ENCODE measurements around the gene GAL3ST3. TPM values are rescaled to one million over a fixed set of nuclear protein-coding genes. Genes with fewer than 3 reads are reported as not detected.

GAL3ST3 gene
- total and polyA plus RNA-seq, 12 donors: 0.07 to 4.6 (median 2.1) TPM

- TF ChIP-seq CTCF (IDR thresholded peaks at IDR 0.05): no peak
- DNase-seq: no peak
- Histone ChIP-seq H3K4me3 (no peak overlapping the region), H3K27me3 (no peaks in the 10 kb centered on the region), H3K4me1 (peaks cover 7 to 34% (median 23%) of the 10 kb centered on the region in 9 donors), H3K36me3 (peaks cover 0 to 69% (median 45%) of the 10 kb centered on the region in 9 donors), H3K9me3 (no peaks in the 10 kb centered on the region), H3K27ac (no peak overlapping the region)
- intact Hi-C loops (cut with DNase I): no loop called here
- 94 to 96% methylated on average over 7 of the region's 7 CpGs for WGBS, 2 donors
- no peak for ATAC-seq
Measured at GRCh38 chr11:66055021-66055420, 6.1 kb upstream of the GAL3ST3 start.

GRCh38 chr11:66052664-66052982 lies 3.7 kb upstream of the GAL3ST3 start:
- Histone ChIP-seq H3K27me3 (peaks cover 0 to 24% (median 16%) of the 10 kb centered on the region in 7 donors), H3K27ac (peak overlapping the region in 9 of 10 donors; percentile 88 to 97 (median 93)), H3K4me3 (peak overlapping the region; percentile 77 to 100 (median 97)), H3K36me3 (peaks cover 0 to 45% (median 22%) of the 10 kb centered on the region in 9 donors), H3K9me3 (no peaks in the 10 kb centered on the region), H3K4me1 (peaks cover 7 to 47% (median 28%) of the 10 kb centered on the region in 9 donors)
- ATAC-seq: no peak
- 0 to 2% methylated on average over 17 of the region's 17 CpGs for WGBS, 2 donors
- DNase-seq: no peak
- intact Hi-C loops (cut with DNase I): loop anchor here in 2 of 10 donors (2.0 kb wide), 2 partner anchors 16 to 50 kb away; partner anchors contain the start of genes BANF1 (in 1 of the 2) and EIF1AD (in 1 of the 2)
- TF ChIP-seq CTCF (IDR thresholded peaks at IDR 0.05): no peak

GRCh38 chr11:66051766-66052663 lies 3.1 kb upstream of the GAL3ST3 start, which contains the start of gene SF3B2:
Gene SF3B2, plus strand, starts transcription at chr11:66052364. Its CDS starts 21 bp downstream, at chr11:66052385.
- H3K27ac ChIP-seq: peak within 1 kb of the TSS; percentile 51 to 97 (median 92)
- H3K9me3 ChIP-seq: no peaks in the 10 kb centered on the region
- peak within 1 kb of the TSS; percentile 77 to 100 (median 97) for H3K4me3 ChIP-seq
- intact Hi-C loops (cut with DNase I): loop anchor here in 2 of 10 donors (2.0 kb wide), 2 partner anchors 17 to 49 kb away; partner anchors contain the start of genes BANF1 (in 1 of the 2) and EIF1AD (in 1 of the 2)
- WGBS, 2 donors: 0% methylated on average over 84 of the region's 84 CpGs
- H3K4me1 ChIP-seq: peaks cover 7 to 53% (median 31%) of the 10 kb centered on the region in 9 donors
- H3K36me3 ChIP-seq: peaks cover 0 to 39% (median 22%) of the 10 kb centered on the region in 9 donors
- peak; percentile 96 to 99 (median 98) for ATAC-seq
- peak; percentile 96 to 98 for DNase-seq
- TF ChIP-seq CTCF (IDR thresholded peaks at IDR 0.05): peak in 3 of 9 donors; percentile 10 to 17 (median 13)
- H3K27me3 ChIP-seq: peaks cover 0 to 25% (median 17%) of the 10 kb centered on the region in 7 donors

GRCh38 chr11:66051371-66051765 lies 2.4 kb upstream of the GAL3ST3 start:
- WGBS, 2 donors: 31 to 32% methylated on average over 12 of the region's 12 CpGs
- Histone ChIP-seq H3K9me3 (no peaks in the 10 kb centered on the region), H3K27ac (peak overlapping the region; percentile 51 to 97 (median 92)), H3K4me3 (peak overlapping the region; percentile 77 to 100 (median 97)), H3K36me3 (peaks cover 0 to 33% (median 19%) of the 10 kb centered on the region in 9 donors), H3K27me3 (peaks cover 0 to 27% (median 17%) of the 10 kb centered on the region in 7 donors), H3K4me1 (peaks cover 7 to 56% (median 31%) of the 10 kb centered on the region in 9 donors)
- ATAC-seq (no peak), DNase-seq (no peak)
- no peak for TF ChIP-seq CTCF (IDR thresholded peaks at IDR 0.05)
- intact Hi-C loops (cut with DNase I): no loop called here

Measured in heart right ventricle (tissue), 16 donors.